OCI-LY7 (cell line): ENCODE results near the gene GHITM.

Source experiments
- EZH2phosphoT487 ChIP-seq: fragments of 200-600 bp; sonication (generic); IDR thresholded peaks from 2 replicates; pipeline ENCODE4 v1.6.1; 2018; ENCODE audit warnings: low read depth, borderline replicate concordance, mild to moderate bottlenecking, mixed run types, antibody characterized with exemption, low read length, moderate library complexity, mixed read lengths
- TF ChIP-seq, protein P1 (sequence below): fragments of 200-600 bp; sonication (generic); conservative IDR thresholded peaks from 2 replicates; pipeline ENCODE4 v1.5.1; 2014; ENCODE audit warnings: mild to moderate bottlenecking, antibody characterized with exemption, low read length, moderate library complexity, mixed read lengths

DNA sequence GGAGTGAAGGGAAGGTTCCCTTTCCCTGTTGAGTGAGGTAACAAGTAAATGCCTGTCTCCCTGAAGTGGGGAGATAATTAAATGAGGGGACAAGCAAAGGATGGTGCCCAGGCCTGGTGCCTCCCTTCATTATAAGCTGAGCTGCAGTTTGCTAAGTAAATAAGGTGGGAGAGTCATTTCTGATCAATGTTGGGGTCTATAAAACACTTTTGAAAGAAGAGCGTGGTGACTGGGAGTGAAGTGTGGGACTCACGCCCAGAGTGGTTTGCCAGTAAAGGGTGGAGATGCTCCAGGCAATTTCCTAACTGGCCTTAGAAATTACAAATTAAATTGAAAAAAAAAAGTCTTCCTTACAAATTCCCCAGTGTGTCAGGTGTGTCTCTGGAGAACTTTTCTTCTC, 24.7 kb downstream of the GHITM start:
- TF ChIP-seq, protein P1, sequence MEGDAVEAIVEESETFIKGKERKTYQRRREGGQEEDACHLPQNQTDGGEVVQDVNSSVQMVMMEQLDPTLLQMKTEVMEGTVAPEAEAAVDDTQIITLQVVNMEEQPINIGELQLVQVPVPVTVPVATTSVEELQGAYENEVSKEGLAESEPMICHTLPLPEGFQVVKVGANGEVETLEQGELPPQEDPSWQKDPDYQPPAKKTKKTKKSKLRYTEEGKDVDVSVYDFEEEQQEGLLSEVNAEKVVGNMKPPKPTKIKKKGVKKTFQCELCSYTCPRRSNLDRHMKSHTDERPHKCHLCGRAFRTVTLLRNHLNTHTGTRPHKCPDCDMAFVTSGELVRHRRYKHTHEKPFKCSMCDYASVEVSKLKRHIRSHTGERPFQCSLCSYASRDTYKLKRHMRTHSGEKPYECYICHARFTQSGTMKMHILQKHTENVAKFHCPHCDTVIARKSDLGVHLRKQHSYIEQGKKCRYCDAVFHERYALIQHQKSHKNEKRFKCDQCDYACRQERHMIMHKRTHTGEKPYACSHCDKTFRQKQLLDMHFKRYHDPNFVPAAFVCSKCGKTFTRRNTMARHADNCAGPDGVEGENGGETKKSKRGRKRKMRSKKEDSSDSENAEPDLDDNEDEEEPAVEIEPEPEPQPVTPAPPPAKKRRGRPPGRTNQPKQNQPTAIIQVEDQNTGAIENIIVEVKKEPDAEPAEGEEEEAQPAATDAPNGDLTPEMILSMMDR = no peak
- TF ChIP-seq EZH2phosphoT487 = no peak
